Ishikawa (cell line): ENCODE data around the gene HIF1AN.

Experiments used
- CEBPB ChIP-seq: IDR thresholded peaks from 2 replicates; pipeline ENCODE4 v1.6.1; 2012
- CREB1 ChIP-seq: IDR thresholded peaks from 2 replicates; pipeline ENCODE4 v1.6.1; 2012; ENCODE audit warnings: low read depth
- EP300 ChIP-seq: IDR thresholded peaks from 2 replicates; pipeline ENCODE4 v1.6.1; 2012; ENCODE audit warnings: borderline replicate concordance
- FOXM1 ChIP-seq: IDR thresholded peaks from 2 replicates; pipeline ENCODE4 v1.6.1; 2012; ENCODE audit warnings: low read depth, borderline replicate concordance
- RAD21 ChIP-seq: IDR thresholded peaks from 2 replicates; pipeline ENCODE4 v1.6.1; 2012; ENCODE audit warnings: low read depth
- TAF1 ChIP-seq: IDR thresholded peaks from 2 replicates; pipeline ENCODE4 v1.6.1; 2012; ENCODE audit warnings: low read depth, mild to moderate bottlenecking
- YY1 ChIP-seq: IDR thresholded peaks from 2 replicates; pipeline ENCODE4 v1.6.1; 2012; ENCODE audit warnings: low read depth
- TF ChIP-seq, protein P1 (sequence below): IDR thresholded peaks from 2 replicates; pipeline ENCODE4 v1.6.1; 2012
- TF ChIP-seq, protein P2 (sequence below): IDR thresholded peaks from 2 replicates; pipeline ENCODE4 v1.6.1; 2012; ENCODE audit warnings: low read depth, mild to moderate bottlenecking

DNA sequence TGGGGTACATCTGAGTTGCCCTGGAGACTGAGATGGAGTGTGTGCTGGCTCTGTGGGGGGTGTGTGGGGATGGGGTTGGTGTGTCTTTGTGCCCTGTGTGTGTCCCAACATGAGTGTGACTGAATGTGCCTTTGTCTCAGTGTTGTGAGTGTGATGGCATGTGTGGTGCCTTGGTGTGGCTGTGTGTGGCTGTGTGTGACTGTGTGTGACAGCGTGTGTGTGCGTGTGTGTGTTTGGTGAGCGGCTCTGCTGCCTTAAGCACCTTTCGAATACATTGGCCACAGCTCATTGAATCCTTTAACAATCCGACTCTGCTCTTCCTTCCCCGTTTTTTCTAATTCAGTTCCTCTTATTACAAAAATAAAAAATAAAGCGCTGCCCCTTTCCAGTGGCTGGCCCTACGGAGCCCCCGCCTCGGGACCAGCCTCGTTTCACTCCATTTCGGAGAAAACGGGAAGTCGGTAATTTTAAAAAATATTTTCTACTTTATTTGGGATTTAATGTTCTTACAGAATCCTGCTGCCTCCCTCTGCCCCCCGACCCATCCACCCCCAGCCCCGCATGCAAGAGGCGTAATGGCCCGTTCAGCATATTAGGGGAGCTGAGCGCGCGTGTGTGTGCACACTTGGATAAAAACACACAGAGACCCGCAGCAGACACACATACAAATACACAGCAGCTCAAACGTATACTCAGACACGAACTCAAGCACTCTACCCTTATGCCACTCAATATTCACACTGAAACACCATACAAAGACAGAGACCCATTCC, 35.5 kb downstream of the HIF1AN start:
- TF ChIP-seq TAF1 (no peak), EP300 (no peak), YY1 (no peak), RAD21 (no peak), CEBPB (no peak), FOXM1 (no peak), CREB1 (no peak)
- TF ChIP-seq, protein P1, sequence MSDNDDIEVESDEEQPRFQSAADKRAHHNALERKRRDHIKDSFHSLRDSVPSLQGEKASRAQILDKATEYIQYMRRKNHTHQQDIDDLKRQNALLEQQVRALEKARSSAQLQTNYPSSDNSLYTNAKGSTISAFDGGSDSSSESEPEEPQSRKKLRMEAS = no peak
- TF ChIP-seq, protein P2, sequence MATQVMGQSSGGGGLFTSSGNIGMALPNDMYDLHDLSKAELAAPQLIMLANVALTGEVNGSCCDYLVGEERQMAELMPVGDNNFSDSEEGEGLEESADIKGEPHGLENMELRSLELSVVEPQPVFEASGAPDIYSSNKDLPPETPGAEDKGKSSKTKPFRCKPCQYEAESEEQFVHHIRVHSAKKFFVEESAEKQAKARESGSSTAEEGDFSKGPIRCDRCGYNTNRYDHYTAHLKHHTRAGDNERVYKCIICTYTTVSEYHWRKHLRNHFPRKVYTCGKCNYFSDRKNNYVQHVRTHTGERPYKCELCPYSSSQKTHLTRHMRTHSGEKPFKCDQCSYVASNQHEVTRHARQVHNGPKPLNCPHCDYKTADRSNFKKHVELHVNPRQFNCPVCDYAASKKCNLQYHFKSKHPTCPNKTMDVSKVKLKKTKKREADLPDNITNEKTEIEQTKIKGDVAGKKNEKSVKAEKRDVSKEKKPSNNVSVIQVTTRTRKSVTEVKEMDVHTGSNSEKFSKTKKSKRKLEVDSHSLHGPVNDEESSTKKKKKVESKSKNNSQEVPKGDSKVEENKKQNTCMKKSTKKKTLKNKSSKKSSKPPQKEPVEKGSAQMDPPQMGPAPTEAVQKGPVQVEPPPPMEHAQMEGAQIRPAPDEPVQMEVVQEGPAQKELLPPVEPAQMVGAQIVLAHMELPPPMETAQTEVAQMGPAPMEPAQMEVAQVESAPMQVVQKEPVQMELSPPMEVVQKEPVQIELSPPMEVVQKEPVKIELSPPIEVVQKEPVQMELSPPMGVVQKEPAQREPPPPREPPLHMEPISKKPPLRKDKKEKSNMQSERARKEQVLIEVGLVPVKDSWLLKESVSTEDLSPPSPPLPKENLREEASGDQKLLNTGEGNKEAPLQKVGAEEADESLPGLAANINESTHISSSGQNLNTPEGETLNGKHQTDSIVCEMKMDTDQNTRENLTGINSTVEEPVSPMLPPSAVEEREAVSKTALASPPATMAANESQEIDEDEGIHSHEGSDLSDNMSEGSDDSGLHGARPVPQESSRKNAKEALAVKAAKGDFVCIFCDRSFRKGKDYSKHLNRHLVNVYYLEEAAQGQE = no peak
